GM12878 (cell line): Measurements from ENCODE around the gene HCRT. TPM values are rescaled to one million over a fixed set of nuclear protein-coding genes. Genes with fewer than 3 reads are reported as not detected.

Source experiments
- ATAC-seq: fragments of 200-7000 bp; cut with Tn5 transposase; 3 replicates; pipeline ENCODE4 v1.9.1; 2020; ENCODE audit warnings: mild to moderate bottlenecking, moderate library complexity
- BruUV-seq: library from RNA; stranded (reverse); fragments of 400-500 nt; replicated peaks from 2 replicates; lab custom pipeline; 2021; lab: Mats Ljungman, UMichigan
- CTCF ChIA-PET: fragments of 300-600 bp; sonication (Branson Sonifier 250); formaldehyde crosslinking; extraction: SDS; loops from one replicate; lab custom pipeline; 2021; ENCODE audit warnings: inconsistent platforms; lab: Yijun Ruan, JAX
- POLR2A ChIA-PET: fragments of 350-600 bp; formaldehyde crosslinking; extraction: SDS; loops from one replicate; lab custom pipeline; 2021; ENCODE audit warnings: inconsistent platforms; lab: Charles Lee
- RAD21 ChIA-PET: fragments of 300-600 bp; sonication (Branson Sonifier 250); formaldehyde crosslinking; loops from one replicate; lab custom pipeline; 2023; ENCODE audit warnings: antibody characterized with exemption; ENCODE audit not compliant: unreplicated experiment; lab: Charles Lee
- SMC1A ChIA-PET: fragments of 300-600 bp; sonication (Branson Sonifier 250); formaldehyde crosslinking; loops from one replicate; lab custom pipeline; 2023; ENCODE audit not compliant: unreplicated experiment, uncharacterized antibody; lab: Charles Lee
- DNase-seq: peaks from one replicate; pipeline ENCODE4 v3.0.0-alpha.2; 2011; ENCODE audit warnings: low read depth, low spot score
- FAIRE-seq: peaks from 3 replicates; lab custom pipeline; 2011; peaks lifted over from hg19 to GRCh38; lab: Jason Lieb, UNC
- H2AFZ ChIP-seq: 2 replicates; pipeline ENCODE4 v1.6.0; 2011; ENCODE audit warnings: low read depth, low read length, control low read depth; ENCODE audit not compliant: control insufficient read depth
- H3K27ac ChIP-seq: 2 replicates; pipeline ENCODE4 v1.5.1; 2011; ENCODE audit warnings: control low read depth; ENCODE audit not compliant: control insufficient read depth, insufficient read depth
- H3K27me3 ChIP-seq, 2 experiments: replicated peaks in 1 of 2; 2 replicates each; pipeline versions ENCODE4 v1.6.0 to v1.6.1; 2011; ENCODE audit warnings: low read length in 1 of 2; ENCODE audit not compliant: control insufficient read depth in 2 of 2, insufficient read depth in 2 of 2
- H3K36me3 ChIP-seq, 2 experiments: 2 replicates each; pipeline ENCODE4 v1.5.1; 2011; ENCODE audit warnings: low read length in 1 of 2; ENCODE audit not compliant: control insufficient read depth in 2 of 2, insufficient read depth in 2 of 2
- H3K4me1 ChIP-seq: 2 replicates; pipeline ENCODE4 v1.6.1; 2011; ENCODE audit warnings: mild to moderate bottlenecking, low read length, moderate library complexity, mixed read lengths; ENCODE audit not compliant: control insufficient read depth, insufficient read depth
- H3K4me2 ChIP-seq: 2 replicates; pipeline ENCODE4 v1.6.0; 2011; ENCODE audit warnings: control low read depth; ENCODE audit not compliant: control insufficient read depth, insufficient read depth
- H3K4me3 ChIP-seq: fragments of 200-600 bp; sonication (generic); 2 replicates; pipeline ENCODE4 v1.5.1; 2016
- H3K79me2 ChIP-seq: 2 replicates; pipeline ENCODE4 v1.6.0; 2011; ENCODE audit warnings: low read length; ENCODE audit not compliant: control insufficient read depth, insufficient read depth
- H3K9ac ChIP-seq: 2 replicates; pipeline ENCODE4 v1.8.0; 2011; ENCODE audit warnings: low read length, control low read depth, mixed read lengths; ENCODE audit not compliant: control insufficient read depth, insufficient read depth
- H3K9me3 ChIP-seq: replicated peaks from 3 replicates; pipeline ENCODE4 v1.5.1; 2011; ENCODE audit warnings: mild to moderate bottlenecking, low read length; ENCODE audit not compliant: control insufficient read depth, insufficient read depth
- H4K20me1 ChIP-seq: 2 replicates; pipeline ENCODE4 v1.6.0; 2011; ENCODE audit not compliant: control insufficient read depth, insufficient read depth
- HDGF ChIP-seq: fragments of 450-650 bp; IDR thresholded peaks from 2 replicates; pipeline ENCODE4 v1.6.1; 2016; ENCODE audit warnings: antibody characterized with exemption
- IKZF2 ChIP-seq, 2 experiments: fragments of 450-650 bp; IDR thresholded peaks; 2 replicates each; pipeline ENCODE4 v1.6.1; 2017; ENCODE audit warnings: mild to moderate bottlenecking in 2 of 2, moderate library complexity in 2 of 2
- KDM1A ChIP-seq: fragments of 200-600 bp; sonication (generic); IDR thresholded peaks from 2 replicates; pipeline ENCODE4 v1.6.1; 2016; ENCODE audit warnings: borderline replicate concordance
- NBN ChIP-seq: fragments of 450-650 bp; IDR thresholded peaks from 2 replicates; pipeline ENCODE4 v1.6.1; 2016
- POLR2A ChIP-seq: IDR thresholded peaks from 2 replicates; pipeline ENCODE4 v1.6.1; 2011; ENCODE audit warnings: low read depth, mild to moderate bottlenecking, low read length
- RAD21 ChIP-seq: IDR thresholded peaks from 2 replicates; pipeline ENCODE4 v1.6.1; 2011; ENCODE audit warnings: mild to moderate bottlenecking, low read depth, low read length, moderate library complexity; ENCODE audit not compliant: insufficient read depth
- RUNX3 ChIP-seq: IDR thresholded peaks from 2 replicates; pipeline ENCODE4 v1.6.1; 2012; ENCODE audit warnings: low read length, inconsistent platforms
- SMC3 ChIP-seq: IDR thresholded peaks from 2 replicates; pipeline ENCODE4 v1.6.1; 2011; ENCODE audit warnings: low read length, improper control_type of control experiment, borderline replicate concordance
- TAF1 ChIP-seq: IDR thresholded peaks from 2 replicates; pipeline ENCODE4 v1.6.1; 2011; ENCODE audit warnings: mild to moderate bottlenecking, low read depth, low read length, borderline replicate concordance
- YY1 ChIP-seq: IDR thresholded peaks from 2 replicates; pipeline ENCODE4 v1.6.1; 2011; ENCODE audit warnings: low read depth, mild to moderate bottlenecking, low read length
- WGBS: methylation state at CpG from one replicate; pipeline ENCODE4 v1.1.6; 2016; ENCODE audit warnings: low lambda C conversion rate; ENCODE audit not compliant: insufficient replicate concordance, insufficient coverage; ENCODE audit errors: missing lambda C conversion rate; 5-methylcytosine and 5-hydroxymethylcytosine counted together
- in situ Hi-C: fragments of 300-500 bp; cut with MboI; formaldehyde crosslinking; loops from 9 replicates; pipeline ENCODE4 v1.14.3; 2018; ENCODE audit warnings: mixed read lengths
- intact Hi-C: fragments of 100-400 bp; cut with micrococcal nuclease; formaldehyde crosslinking; loops from one replicate; pipeline ENCODE4 v1.14.2; 2022; ENCODE audit not compliant: unreplicated experiment
- polyA plus RNA-seq, 11 experiments: library from polyadenylated mRNA; depleted of rRNA in 4 of 11; unstranded in 6 of 11; stranded (reverse) in 5 of 11; fragments of >200 nt; fragmentation: Nextera tagmentation in 4 of 11; fragmentation: Illumina TruSeq in 1 of 11; extraction: Ambion mirVana in 4 of 11; extraction: Trizol in 1 of 11; gene quantifications; 1 replicate in 1 of 11; 2 replicates in 10 of 11; pipeline versions ENCODE4 v1.2.1 to v1.2.3, GENCODE V29; 2011 to 2016; ENCODE audit warnings: inconsistent platforms in 2 of 11, missing spikeins in 2 of 11, low read depth in 1 of 11
- total RNA-seq, 4 experiments: library from RNA; depleted of rRNA in 3 of 4; stranded (reverse); fragments of >200 nt in 3 of 4; fragmentation: Illumina TruSeq in 1 of 4; extraction: Trizol in 1 of 4; gene quantifications; 2 replicates each; pipeline versions ENCODE4 v1.2.1 to v1.2.3, GENCODE V29; 2013 to 2021
- TF ChIP-seq, protein P1 (sequence below), 3 experiments: IDR thresholded peaks in 2 of 3; conservative IDR thresholded peaks in 1 of 3; 2 replicates each; pipeline ENCODE4 v1.5.1; 2011; ENCODE audit warnings: low read depth in 3 of 3, low read length in 3 of 3, mild to moderate bottlenecking in 3 of 3, control low read depth in 2 of 3, moderate library complexity in 2 of 3, inconsistent platforms in 1 of 3, mixed read lengths in 1 of 3; ENCODE audit not compliant: control insufficient read depth in 2 of 3, insufficient read depth in 1 of 3; ENCODE audit errors: extremely low read depth in 1 of 3

HCRT gene
- total and polyA plus RNA-seq, 10 of the 15 experiments (the other 5 are each of a cell fraction or from before 2014, with no cell fraction given): 0.41 TPM; not detected in 9

- no peaks in the 10 kb centered on the region for H3K27me3 ChIP-seq
- FAIRE-seq: no peak
- no peak overlapping the region for H3K9ac ChIP-seq
- ATAC-seq: no peak
- H2AFZ ChIP-seq: no peak overlapping the region
- no peaks in the 10 kb centered on the region for H3K9me3 ChIP-seq
- H3K4me1 ChIP-seq: no peaks in the 10 kb centered on the region
- H3K36me3 ChIP-seq: peaks cover 3 to 16% of the 10 kb centered on the region in 2 experiments
- no peaks in the 10 kb centered on the region for H3K79me2 ChIP-seq
- 96% methylated on average over 6 of the region's 6 CpGs for WGBS
- in situ Hi-C loops: no loop called here
- POLR2A ChIA-PET: no interaction called here
- TF ChIP-seq POLR2A (no peak), IKZF2 (IDR thresholded peaks at IDR 0.05) (no peak)
- SMC1A ChIA-PET: interaction anchor here (1.4 kb wide), 1 partner anchor 61 kb away, joined by 4 read pairs; no protein-coding TSS in a partner anchor
- no peak overlapping the region for H3K4me2 ChIP-seq
- no peak overlapping the region for H3K27ac ChIP-seq
- DNase-seq: no peak
- RAD21 ChIA-PET: no interaction called here
- CTCF ChIA-PET: interaction anchor here (3.4 to 3.8 kb wide), 2 partner anchors 25 to 180 kb away, joined by 50 to 79 read pairs; no protein-coding TSS in a partner anchor
- no peaks in the 10 kb centered on the region for H4K20me1 ChIP-seq
- no TSS peak for BruUV-seq
- intact Hi-C loops: loop anchor here (10.0 kb wide), 1 partner anchor 180 kb away; no protein-coding TSS in a partner anchor
- no peak overlapping the region for H3K4me3 ChIP-seq
Observed at GRCh38 chr17:42224651-42225050, 39.4 kb upstream of the HCRT start.

DNA sequence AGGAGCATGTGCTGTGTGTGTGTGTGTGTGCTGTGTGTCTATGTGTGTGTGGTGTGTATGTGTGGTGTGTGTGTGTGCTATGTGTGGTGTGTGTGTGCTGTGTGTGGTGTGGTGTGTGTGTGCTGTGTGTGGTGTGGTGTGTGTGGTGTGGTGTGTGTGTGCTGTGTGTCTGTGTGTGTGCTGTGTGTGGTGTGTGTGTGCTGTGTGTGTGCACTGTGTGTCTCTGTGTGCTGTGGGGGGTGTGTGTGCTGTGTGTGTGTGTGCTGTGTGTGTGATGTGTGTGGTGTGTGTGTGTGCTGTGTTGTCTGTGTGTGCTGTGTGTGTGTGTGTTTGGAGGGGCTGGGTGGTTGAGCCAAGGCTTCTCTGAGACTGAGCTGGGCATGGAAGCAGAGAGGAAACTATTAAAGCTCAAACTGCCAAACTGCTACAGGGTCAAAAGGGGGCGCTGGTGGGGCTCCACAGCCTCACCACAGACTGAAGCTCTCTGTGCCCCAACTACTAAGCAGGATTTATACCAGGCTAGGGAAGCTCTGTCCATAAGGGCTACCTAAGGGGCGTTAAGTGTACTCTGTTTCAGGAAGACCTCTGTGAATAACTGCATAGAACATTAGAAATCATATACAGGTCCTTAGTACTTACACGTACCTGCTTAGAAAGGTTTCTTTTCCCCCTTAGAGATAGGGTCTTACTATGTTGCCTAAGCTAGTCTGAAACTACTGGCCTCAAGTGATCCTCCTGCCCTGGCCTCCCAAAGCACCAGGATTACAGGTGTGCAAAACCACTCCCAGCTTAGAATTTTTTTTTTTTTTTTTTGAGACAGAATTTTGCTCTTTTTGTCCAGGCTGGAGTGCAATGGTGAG, 36.9 kb upstream of the HCRT start:
- DNase-seq (no peak), ATAC-seq (peak; percentile 87), FAIRE-seq (peak; percentile 91)
- ChIA-PET CTCF (interaction anchor here (0.5 to 3.8 kb wide), 41 partner anchors 9 to 320 kb away, joined by 3 to 79 read pairs (median 5); partner anchors contain the start of genes GHDC and STAT5A), SMC1A (interaction anchor here (0.5 to 2.5 kb wide), 24 partner anchors 14 to 305 kb away, joined by 3 to 13 read pairs (median 4); partner anchors contain the start of gene GHDC), POLR2A (interaction anchor here (0.5 to 1.6 kb wide), 6 partner anchors 8 to 357 kb away, joined by 3 to 9 read pairs (median 4); no protein-coding TSS in a partner anchor), RAD21 (interaction anchor here (0.6 to 2.3 kb wide), 24 partner anchors 15 to 541 kb away, joined by 3 to 33 read pairs (median 4); partner anchors contain the start of genes ODAD4, STAT3 and STAT5A)
- no peaks in the 10 kb centered on the region for H3K27me3 ChIP-seq
- 67% methylated on average over 3 of the region's 3 CpGs for WGBS
- TF ChIP-seq, protein P1, sequence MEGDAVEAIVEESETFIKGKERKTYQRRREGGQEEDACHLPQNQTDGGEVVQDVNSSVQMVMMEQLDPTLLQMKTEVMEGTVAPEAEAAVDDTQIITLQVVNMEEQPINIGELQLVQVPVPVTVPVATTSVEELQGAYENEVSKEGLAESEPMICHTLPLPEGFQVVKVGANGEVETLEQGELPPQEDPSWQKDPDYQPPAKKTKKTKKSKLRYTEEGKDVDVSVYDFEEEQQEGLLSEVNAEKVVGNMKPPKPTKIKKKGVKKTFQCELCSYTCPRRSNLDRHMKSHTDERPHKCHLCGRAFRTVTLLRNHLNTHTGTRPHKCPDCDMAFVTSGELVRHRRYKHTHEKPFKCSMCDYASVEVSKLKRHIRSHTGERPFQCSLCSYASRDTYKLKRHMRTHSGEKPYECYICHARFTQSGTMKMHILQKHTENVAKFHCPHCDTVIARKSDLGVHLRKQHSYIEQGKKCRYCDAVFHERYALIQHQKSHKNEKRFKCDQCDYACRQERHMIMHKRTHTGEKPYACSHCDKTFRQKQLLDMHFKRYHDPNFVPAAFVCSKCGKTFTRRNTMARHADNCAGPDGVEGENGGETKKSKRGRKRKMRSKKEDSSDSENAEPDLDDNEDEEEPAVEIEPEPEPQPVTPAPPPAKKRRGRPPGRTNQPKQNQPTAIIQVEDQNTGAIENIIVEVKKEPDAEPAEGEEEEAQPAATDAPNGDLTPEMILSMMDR (IDR thresholded peaks at IDR 0.05 in 2 of 3, conservative IDR thresholded peaks at IDR 0.05 in 1 of 3; ENCODE audit: control insufficient read depth in 2 of 3, extremely low read depth in 1 of 3, insufficient read depth in 1 of 3, low read depth in 3 of 3, low read length in 3 of 3): peak; percentile 67 to 76 (median 70)
- TF ChIP-seq TAF1: no peak
- 0 out of 2 replicates have a peak, but pooled peaks have one; percentile 33 for TF ChIP-seq YY1
- no peak for TF ChIP-seq KDM1A
- TF ChIP-seq SMC3: peak; percentile 46; the same call in 1 of the 2 replicates
- no peak for TF ChIP-seq NBN
- peak; percentile 56 for TF ChIP-seq RUNX3
- peak; percentile 74 for TF ChIP-seq RAD21
- peak; percentile 99 for TF ChIP-seq HDGF
- no peak overlapping the region for H3K27ac ChIP-seq
- no peak overlapping the region for H2AFZ ChIP-seq
- BruUV-seq: no TSS peak
- no peak overlapping the region for H3K9ac ChIP-seq
- H3K36me3 ChIP-seq: peaks cover 9 to 19% of the 10 kb centered on the region in 2 experiments
- H3K9me3 ChIP-seq: no peaks in the 10 kb centered on the region
- intact Hi-C loops (loop anchor here (10.0 kb wide), 1 partner anchor 183 kb away; no protein-coding TSS in a partner anchor), in situ Hi-C loops (no loop called here)
- H3K4me2 ChIP-seq: no peak overlapping the region
- no peaks in the 10 kb centered on the region for H4K20me1 ChIP-seq
- no peaks in the 10 kb centered on the region for H3K4me1 ChIP-seq
- no peaks in the 10 kb centered on the region for H3K79me2 ChIP-seq
- no peak overlapping the region for H3K4me3 ChIP-seq
